HG02759 (cell line): ENCODE results near the gene EMP2.
"Not testable (repeated sequence)": the region's sequence is repeated elsewhere in the genome, so short reads cannot be mapped to it uniquely, and the experiment has no call there.

Source experiments
- ATAC-seq: cut with Tn5 transposase; IDR thresholded peaks from one replicate; pipeline ENCODE4 v1.9.1; 2021; ENCODE audit warnings: mild to moderate bottlenecking, moderate library complexity; ENCODE audit not compliant: unreplicated experiment

The EMP2 gene

DNA sequence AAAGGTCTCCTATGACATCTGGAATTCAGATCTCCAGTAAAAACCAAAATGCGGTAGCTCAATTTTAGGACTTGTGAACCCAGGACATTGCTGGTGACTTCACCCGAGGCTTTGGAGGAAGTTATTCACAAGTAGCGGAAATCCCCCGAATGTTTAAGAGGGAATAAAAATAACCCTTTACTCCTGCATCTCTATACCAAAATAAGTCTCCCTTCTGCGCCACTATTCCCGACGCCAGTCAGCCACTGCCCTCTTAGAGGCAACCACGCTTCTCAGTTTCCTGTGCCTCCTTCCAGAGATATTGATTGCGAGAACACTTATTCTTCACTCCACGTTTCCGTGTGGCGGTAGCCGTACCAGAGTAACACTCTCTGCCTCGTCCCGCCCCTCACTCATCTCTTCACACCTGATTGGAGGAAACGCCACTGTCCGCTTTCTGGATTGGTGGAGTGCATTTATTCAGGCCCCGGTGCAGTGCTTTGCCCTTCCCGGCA, 27.4 kb downstream of the EMP2 start:
- peak; percentile 100 for ATAC-seq

DNA sequence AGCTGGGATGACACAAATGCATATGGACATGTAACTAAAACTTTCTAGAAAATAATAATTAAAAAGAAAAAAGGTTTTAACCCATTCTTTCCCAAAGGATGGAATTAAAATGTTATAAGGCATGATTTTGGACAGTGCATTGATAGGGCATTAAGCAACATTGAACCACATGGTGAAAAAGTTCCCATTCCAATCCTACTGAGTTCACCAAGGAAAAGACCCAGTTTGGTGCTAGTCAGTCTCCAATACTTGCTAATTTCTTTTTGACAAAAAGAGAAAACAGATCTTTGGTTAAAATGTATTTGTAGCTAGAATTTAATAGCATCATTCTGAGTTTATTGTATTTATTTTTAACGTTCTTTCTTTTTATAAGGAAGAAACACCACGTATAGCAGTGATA, 28.1 kb downstream of the EMP2 start:
- no peak for ATAC-seq

DNA sequence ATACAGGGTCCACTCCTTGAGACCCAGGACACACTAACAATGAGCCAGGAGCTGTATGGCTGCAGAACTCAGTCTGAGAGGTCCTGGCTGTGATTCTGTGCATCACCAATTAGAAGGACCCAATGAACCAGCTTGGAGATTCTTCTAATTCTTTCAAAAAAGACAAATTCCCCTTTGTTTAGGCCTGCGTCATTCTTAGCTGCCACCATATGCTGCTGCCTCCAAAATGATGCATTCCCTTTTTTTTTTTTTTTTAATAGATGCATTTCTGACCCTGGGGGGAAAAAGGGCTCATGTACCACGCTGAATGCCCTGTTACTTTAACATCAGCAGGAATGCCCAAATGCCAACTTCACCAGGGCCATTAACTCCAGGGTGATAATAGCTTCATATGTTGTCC, 28.5 kb downstream of the EMP2 start:
- no peak for ATAC-seq

- ATAC-seq = no peak
These were observed 32.0 kb downstream of the EMP2 start for GRCh38 chr16:10548404-10548803.

GRCh38 chr16:10547708-10548107, 32.7 kb downstream of the EMP2 start:
- ATAC-seq = no peak

GRCh38 chr16:10543231-10543977, 37.0 kb downstream of the EMP2 start:
- no peak for ATAC-seq

DNA sequence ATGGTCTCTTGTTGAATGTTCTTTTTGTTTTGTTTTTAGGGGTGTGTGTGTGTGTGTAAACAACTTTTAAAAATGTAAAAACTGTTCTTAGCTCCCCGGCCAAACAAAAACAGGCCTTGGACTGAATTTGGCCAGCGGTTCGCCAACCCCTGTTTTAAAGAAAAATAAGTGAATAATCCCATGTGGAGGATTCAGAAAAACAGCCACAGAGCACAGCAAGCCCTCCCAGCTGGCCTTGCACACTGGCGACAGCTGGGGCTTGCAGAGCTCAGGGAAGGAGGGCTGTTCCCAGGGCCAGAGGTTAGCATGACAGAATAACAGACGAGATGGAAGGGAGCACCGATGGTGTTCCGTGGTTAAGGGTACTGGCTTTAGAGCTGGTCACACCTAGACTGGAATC, 39.0 kb downstream of the EMP2 start:
- ATAC-seq = no peak

DNA sequence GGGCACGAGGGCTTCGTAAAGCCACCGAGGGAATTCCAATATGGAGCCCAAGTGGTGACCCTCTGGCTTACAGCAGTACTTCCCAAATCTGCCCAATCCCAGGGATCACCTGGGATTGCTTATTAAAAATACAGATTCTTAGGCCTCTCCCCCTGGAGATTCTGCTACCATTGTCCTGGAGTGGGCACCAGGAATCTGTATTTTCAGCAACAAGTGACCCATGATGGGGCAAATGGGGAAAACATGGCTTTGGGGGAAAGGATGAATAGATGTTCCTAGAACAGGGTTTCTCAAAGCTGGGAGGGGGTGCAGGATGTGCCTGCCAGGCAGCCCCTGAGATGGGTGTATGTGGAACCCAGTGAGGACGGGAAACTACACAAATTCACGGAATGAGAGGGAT, 40.6 kb downstream of the EMP2 start:
- no peak for ATAC-seq

- no peak for ATAC-seq
These were observed 41.2 kb downstream of the EMP2 start for GRCh38 chr16:10539236-10539635.

- ATAC-seq = no peak
These were observed 41.8 kb downstream of the EMP2 start for GRCh38 chr16:10538583-10538982.

DNA sequence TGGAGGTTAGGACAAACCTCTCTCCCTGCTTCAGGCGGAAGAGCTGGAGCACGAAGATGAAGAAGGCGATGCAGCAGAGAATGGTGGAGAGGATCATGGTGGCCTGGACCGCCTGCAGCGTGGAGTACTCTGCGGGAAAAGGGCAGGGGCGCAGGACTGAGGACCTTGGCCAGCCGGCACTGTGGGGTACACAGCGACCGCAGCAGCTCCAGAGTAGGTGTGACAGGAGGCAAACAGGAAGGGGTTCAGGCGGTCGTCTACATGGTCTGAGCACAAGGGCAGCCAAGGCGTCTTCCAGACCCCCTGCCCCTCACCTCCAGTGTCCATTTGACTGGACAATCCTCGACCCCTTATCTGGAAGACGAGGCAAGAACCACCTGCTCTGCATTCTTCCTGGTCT, 42.5 kb downstream of the EMP2 start:
- no peak for ATAC-seq

DNA sequence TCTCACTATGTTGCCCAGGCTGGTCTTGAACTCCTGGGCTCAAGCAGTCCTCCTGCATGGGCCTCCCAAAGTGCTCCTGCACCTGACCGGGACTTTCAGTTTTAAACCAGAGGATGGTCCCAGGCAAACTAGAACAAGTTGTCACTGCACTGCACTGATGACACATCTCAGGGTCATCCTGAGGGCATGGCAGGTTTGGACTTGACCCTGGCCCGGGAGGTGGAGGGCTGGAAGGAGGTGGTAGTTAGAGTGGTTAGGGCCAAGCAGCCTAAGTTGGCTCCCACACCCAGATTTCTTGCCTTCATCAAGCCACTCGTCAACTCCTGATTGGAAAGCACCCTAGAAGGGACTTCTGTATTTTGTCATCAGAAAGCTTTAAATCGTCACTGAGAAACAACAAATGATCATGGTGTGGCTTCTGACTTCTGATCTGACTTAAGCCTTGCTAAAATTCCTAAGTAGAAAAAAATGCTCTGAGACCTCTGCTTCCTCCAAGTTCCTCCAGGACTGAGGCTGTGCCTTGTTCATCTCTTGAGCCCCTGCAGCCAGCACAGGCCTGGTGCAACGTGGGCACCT, 43.5 kb downstream of the EMP2 start:
- ATAC-seq = no peak

- not testable (repeated sequence) for ATAC-seq
These were observed 44.1 kb downstream of the EMP2 start for GRCh38 chr16:10536328-10536727.

DNA sequence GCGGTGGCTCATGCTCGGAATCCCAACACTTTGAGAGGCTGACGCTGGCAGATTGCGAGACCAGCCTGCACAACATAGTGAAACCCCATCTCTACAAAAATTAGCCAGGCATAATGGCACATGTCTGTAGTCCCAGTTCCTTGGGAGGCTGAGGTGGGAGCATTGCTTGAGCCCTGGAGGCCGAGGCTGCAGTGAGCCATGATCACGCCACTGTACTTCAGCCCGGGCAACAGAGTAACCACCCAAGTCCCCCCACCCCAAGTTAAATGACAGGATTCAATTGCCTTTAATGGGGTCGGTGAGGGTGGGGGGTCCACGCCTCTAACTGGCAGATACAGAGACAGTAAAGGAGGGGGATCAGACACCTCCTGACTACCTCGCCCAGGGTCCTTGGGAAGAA, 44.9 kb downstream of the EMP2 start:
- no peak for ATAC-seq

DNA sequence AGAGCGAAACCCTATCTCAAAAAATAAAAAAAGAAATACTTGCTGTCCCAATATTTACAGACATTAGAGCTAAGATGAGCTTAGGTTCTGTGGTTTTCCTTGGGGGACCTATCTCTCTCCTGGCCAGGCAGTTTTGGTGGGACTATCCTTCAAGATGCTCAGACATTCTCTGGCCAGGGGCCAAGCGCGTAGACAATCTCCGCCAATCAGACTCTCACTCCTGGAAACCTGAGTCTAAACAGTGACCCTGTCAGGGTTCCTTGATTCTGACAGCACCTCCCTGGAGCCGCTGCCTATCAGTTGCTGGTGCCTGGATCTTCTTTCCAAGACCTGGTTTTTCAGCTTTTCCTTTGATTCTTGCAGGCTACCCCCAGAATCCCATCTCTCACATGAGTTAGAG, 45.6 kb downstream of the EMP2 start:
- ATAC-seq = no peak

- not testable (repeated sequence) for ATAC-seq
These were observed 46.8 kb downstream of the EMP2 start for GRCh38 chr16:10533612-10534011.

DNA sequence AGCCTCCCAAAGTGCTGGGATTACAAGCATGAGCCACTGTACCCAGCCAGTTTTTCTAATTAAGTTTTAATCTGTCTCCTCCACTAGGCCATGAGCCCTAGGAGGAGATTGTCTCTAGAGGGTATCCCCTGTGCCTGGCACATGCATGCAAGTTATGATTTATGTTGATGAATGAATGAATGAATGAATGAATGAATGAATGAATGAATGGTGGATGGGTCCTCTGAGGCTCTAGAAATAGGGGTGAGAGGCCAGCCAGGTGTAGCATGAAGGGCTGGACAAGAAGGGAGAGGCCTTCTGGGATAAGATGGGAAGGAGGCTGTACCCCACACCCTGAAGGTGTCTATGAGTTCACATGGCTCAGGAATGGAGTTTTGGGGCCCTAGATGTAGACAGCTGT, 48.8 kb downstream of the EMP2 start:
- ATAC-seq = no peak

- ATAC-seq = no peak
These were observed 49.7 kb downstream of the EMP2 start for GRCh38 chr16:10530685-10531084.

- ATAC-seq = no peak
These were observed 50.3 kb downstream of the EMP2 start for GRCh38 chr16:10529895-10530669.

- ATAC-seq = no peak
These were observed 51.8 kb downstream of the EMP2 start for GRCh38 chr16:10528635-10529034.

- ATAC-seq = no peak
These were observed 53.4 kb downstream of the EMP2 start for GRCh38 chr16:10526962-10527361.
